ENCODE measurements around the gene BRD9. TPM values are rescaled to one million over a fixed set of nuclear protein-coding genes. Genes with fewer than 3 reads are reported as not detected.

Gene BRD9
- total RNA-seq, 4 donors from 2014 or later, result 35.8 to 55.3 (median 49.0) TPM

DNA sequence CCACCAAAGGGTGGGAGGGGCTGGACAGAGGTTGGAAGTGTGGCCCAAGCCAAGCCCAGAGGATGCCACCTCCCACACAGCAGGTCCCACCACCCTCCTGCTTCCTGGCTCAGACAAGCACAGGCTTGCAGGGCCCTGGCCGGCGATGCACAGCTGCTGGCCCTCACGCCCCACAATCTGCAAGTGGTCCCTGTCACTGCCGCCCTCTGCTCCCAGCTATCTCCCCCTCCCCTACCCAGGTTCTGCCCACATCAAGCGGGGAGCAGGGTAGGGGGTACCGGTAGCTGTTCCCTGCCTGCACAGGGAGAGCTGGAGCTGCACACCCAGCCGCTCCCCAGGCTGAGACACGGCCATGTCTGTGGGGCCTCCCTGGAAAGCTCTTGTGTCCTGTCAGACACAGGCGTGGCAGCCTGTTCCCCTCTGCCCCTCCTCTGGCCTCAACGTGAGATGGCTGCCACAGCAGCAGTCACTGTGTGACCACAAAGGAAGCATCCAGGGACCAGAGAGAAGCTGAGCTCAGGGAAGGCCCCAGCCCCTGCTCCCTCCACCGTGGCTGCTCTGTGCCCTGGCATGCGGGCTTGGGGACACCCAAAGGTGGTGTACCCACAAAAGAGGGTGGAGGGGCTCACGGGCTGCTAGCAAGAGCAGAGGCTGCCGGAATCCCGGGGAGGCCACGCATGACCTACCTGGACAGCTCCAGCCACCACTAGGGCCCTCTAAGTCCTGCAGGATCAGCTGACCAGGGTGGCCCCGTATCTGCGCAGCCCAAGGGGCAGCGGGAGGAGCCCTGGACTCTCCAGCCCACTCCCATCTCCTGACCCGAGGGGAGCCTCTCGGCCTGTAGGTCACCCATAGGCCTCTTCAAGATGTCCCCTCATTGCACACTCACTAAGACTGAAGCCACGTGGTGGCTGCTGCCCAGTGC is 30.9 kb downstream of the BRD9 start:
- WGBS, 2 donors, result 80 to 93% methylated on average over 7 to 17 of the region's 22 CpGs
- Histone ChIP-seq H3K4me3 (no peak overlapping the region), H3K9me3 (no peaks in the 10 kb centered on the region), H3K4me1 (peaks cover 0 to 12% (median 0%) of the 10 kb centered on the region in 4 donors), H3K36me3 (peaks cover 0 to 76% (median 0%) of the 10 kb centered on the region in 3 donors), H3K27ac (no peak overlapping the region), H3K27me3 (no peaks in the 10 kb centered on the region)
- no peak for DNase-seq (ENCODE audit: low spot score in 2 of 2)
- TF ChIP-seq POLR2A (IDR thresholded peaks at IDR 0.05) (no peak), CTCF (IDR thresholded peaks at IDR 0.05) (no peak), EP300 (IDR thresholded peaks at IDR 0.05) (no peak)

GRCh38 chr5:860506-861150 is 32.0 kb downstream of the BRD9 start:
- DNase-seq (ENCODE audit: low spot score in 2 of 2), result no peak
- H3K9me3 ChIP-seq, result no peaks in the 10 kb centered on the region
- no peak for TF ChIP-seq CTCF (IDR thresholded peaks at IDR 0.05)
- no peak for TF ChIP-seq POLR2A (IDR thresholded peaks at IDR 0.05)
- TF ChIP-seq EP300 (IDR thresholded peaks at IDR 0.05), result no peak
- H3K36me3 ChIP-seq, result peaks cover 0 to 65% (median 0%) of the 10 kb centered on the region in 3 donors
- peaks cover 0 to 12% (median 0%) of the 10 kb centered on the region in 4 donors for H3K4me1 ChIP-seq
- WGBS, 2 donors, result 88 to 95% methylated on average over 15 of the region's 15 CpGs
- no peak overlapping the region for H3K4me3 ChIP-seq
- H3K27me3 ChIP-seq, result no peaks in the 10 kb centered on the region
- no peak overlapping the region for H3K27ac ChIP-seq

GRCh38 chr5:859798-860296 is 32.8 kb downstream of the BRD9 start:
- Histone ChIP-seq H3K4me1 (peaks cover 0 to 6% (median 0%) of the 10 kb centered on the region in 4 donors), H3K27me3 (no peaks in the 10 kb centered on the region), H3K4me3 (no peak overlapping the region), H3K36me3 (peaks cover 0 to 57% (median 0%) of the 10 kb centered on the region in 3 donors), H3K9me3 (no peaks in the 10 kb centered on the region), H3K27ac (no peak overlapping the region)
- TF ChIP-seq CTCF (IDR thresholded peaks at IDR 0.05) (no peak), POLR2A (IDR thresholded peaks at IDR 0.05) (no peak)
- DNase-seq (ENCODE audit: low spot score in 2 of 2), result no peak
- WGBS, 2 donors, result 81 to 85% methylated on average over 14 to 15 of the region's 16 CpGs

GRCh38 chr5:859391-859790 is 33.2 kb downstream of the BRD9 start:
- Histone ChIP-seq H3K27ac (no peak overlapping the region), H3K27me3 (no peaks in the 10 kb centered on the region), H3K9me3 (no peaks in the 10 kb centered on the region), H3K36me3 (peaks cover 0 to 53% (median 0%) of the 10 kb centered on the region in 3 donors), H3K4me1 (peaks cover 0 to 2% (median 0%) of the 10 kb centered on the region in 4 donors), H3K4me3 (no peak overlapping the region)
- WGBS, 2 donors, result 85 to 88% methylated on average over 16 of the region's 16 CpGs
- TF ChIP-seq EP300 (IDR thresholded peaks at IDR 0.05), result no peak
- TF ChIP-seq CTCF (IDR thresholded peaks at IDR 0.05), result no peak
- TF ChIP-seq POLR2A (IDR thresholded peaks at IDR 0.05), result no peak
- DNase-seq (ENCODE audit: low spot score in 2 of 2), result no peak

All from tibial nerve (tissue), 4 donors.